ENCODE results near the gene SLC38A7. TPM values are rescaled to one million over a fixed set of nuclear protein-coding genes. Genes with fewer than 3 reads are reported as not detected.

SLC38A7 gene
- total RNA-seq, 1 donor from 2014 or later: 40.2 TPM

DNA sequence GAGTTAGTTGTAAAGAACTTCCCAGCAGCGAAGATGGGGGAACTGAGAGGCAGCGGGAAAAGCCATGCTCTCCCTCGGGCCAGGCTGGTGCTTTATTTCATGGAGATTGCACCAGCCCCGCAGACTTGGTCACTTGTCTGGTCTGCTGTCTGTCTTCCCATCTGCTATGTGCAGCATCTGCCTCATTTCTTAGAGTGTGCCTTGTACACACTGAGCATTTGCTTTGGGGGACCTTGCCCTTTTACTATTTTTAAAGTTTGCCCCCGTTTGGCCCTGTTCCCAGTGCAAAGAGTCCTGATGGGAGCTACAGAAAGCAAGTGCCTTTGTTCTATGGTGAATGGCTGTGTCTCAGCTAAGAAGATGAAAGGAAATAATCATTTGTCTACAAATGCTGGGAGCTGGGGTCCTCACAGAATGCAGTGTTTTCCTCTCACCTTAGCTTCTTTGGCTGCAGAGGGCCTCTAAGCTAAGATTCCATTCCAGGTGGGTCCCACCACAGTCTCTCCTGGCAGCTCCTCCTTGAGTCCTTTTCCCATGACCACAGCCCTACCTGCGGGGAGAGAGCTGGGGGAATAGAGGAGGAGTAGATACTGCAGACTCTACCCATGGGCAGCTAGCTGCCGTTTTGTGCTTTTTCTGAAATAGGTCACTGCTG is 29.9 kb downstream of the SLC38A7 start:
- Histone ChIP-seq H2AFZ (ENCODE audit: low read depth, low read length) (no peak overlapping the region), H3K36me3 (ENCODE audit: insufficient read depth, low read length) (no peaks in the 10 kb centered on the region), H3K9me3 (ENCODE audit: insufficient read depth, low read depth, low read length) (no peaks in the 10 kb centered on the region), H3K79me2 (ENCODE audit: insufficient read depth, low read length) (no peaks in the 10 kb centered on the region), H3K4me2 (ENCODE audit: low read length) (no peak overlapping the region), H3K4me3 (ENCODE audit: insufficient read depth, low read depth, low read length) (no peak overlapping the region), H3K9ac (ENCODE audit: low read length) (no peak overlapping the region), H3K4me1 (ENCODE audit: insufficient read depth, low read length) (peaks cover 3% of the 10 kb centered on the region), H4K20me1 (ENCODE audit: insufficient read depth, low read length) (no peaks in the 10 kb centered on the region), H3K27me3 (ENCODE audit: insufficient read depth, low read length) (no peaks in the 10 kb centered on the region), H3K27ac (ENCODE audit: low read depth, low read length) (no peak overlapping the region)
- TF ChIP-seq, protein P1, sequence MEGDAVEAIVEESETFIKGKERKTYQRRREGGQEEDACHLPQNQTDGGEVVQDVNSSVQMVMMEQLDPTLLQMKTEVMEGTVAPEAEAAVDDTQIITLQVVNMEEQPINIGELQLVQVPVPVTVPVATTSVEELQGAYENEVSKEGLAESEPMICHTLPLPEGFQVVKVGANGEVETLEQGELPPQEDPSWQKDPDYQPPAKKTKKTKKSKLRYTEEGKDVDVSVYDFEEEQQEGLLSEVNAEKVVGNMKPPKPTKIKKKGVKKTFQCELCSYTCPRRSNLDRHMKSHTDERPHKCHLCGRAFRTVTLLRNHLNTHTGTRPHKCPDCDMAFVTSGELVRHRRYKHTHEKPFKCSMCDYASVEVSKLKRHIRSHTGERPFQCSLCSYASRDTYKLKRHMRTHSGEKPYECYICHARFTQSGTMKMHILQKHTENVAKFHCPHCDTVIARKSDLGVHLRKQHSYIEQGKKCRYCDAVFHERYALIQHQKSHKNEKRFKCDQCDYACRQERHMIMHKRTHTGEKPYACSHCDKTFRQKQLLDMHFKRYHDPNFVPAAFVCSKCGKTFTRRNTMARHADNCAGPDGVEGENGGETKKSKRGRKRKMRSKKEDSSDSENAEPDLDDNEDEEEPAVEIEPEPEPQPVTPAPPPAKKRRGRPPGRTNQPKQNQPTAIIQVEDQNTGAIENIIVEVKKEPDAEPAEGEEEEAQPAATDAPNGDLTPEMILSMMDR (IDR thresholded peaks at IDR 0.05; ENCODE audit: insufficient read depth, low read depth, low read length): no peak
- no peak for TF ChIP-seq EZH2 (IDR thresholded peaks at IDR 0.05; ENCODE audit: insufficient read depth, low read length)
- Mint-ChIP-seq H3K27me3 (ENCODE audit: low read depth, unreplicated experiment) (peaks cover 10% of the 10 kb centered on the region), H3K27ac (ENCODE audit: unreplicated experiment) (peak overlapping the region; percentile 58), H3K4me3 (ENCODE audit: unreplicated experiment) (no peak overlapping the region), H3K36me3 (ENCODE audit: low read depth, unreplicated experiment) (no peaks in the 10 kb centered on the region), H3K4me1 (ENCODE audit: low read depth, unreplicated experiment) (no peaks in the 10 kb centered on the region), H3K9me3 (ENCODE audit: unreplicated experiment) (no peaks in the 10 kb centered on the region)
- no peak for DNase-seq (ENCODE audit: low read depth)
- no peak for FAIRE-seq

DNA sequence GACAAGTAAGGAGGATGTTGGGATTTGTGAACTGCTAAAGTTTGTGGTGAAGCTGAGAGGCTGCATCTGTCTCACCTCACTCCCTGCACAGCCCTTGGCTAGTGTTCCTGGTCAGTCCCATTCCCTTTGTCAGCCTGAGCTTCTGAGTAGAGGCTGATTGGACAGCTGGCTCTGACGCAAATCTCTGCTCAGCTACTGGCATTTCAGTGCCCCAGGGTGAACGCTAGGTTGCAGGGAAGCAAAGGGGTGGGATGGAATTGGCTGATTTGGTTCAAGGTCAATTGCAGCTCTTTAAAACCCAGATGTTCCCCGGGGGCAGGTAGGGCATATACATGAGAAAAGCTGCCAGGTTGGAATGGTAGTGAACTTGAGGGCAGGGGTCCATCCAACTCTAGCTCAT is 31.8 kb downstream of the SLC38A7 start:
- no peak for DNase-seq (ENCODE audit: low read depth)
- Histone ChIP-seq H3K36me3 (ENCODE audit: insufficient read depth, low read length) (no peaks in the 10 kb centered on the region), H3K9ac (ENCODE audit: low read length) (no peak overlapping the region), H3K4me2 (ENCODE audit: low read length) (no peak overlapping the region), H2AFZ (ENCODE audit: low read depth, low read length) (peak overlapping the region; percentile 29), H3K4me1 (ENCODE audit: insufficient read depth, low read length) (peaks cover 3% of the 10 kb centered on the region), H3K27me3 (ENCODE audit: insufficient read depth, low read length) (no peaks in the 10 kb centered on the region), H3K9me3 (ENCODE audit: insufficient read depth, low read depth, low read length) (no peaks in the 10 kb centered on the region), H3K79me2 (ENCODE audit: insufficient read depth, low read length) (no peaks in the 10 kb centered on the region), H3K27ac (ENCODE audit: low read depth, low read length) (no peak overlapping the region), H4K20me1 (ENCODE audit: insufficient read depth, low read length) (no peaks in the 10 kb centered on the region), H3K4me3 (ENCODE audit: insufficient read depth, low read depth, low read length) (no peak overlapping the region)
- no peak for TF ChIP-seq EZH2 (IDR thresholded peaks at IDR 0.05; ENCODE audit: insufficient read depth, low read length)
- TF ChIP-seq, protein P1 (IDR thresholded peaks at IDR 0.05; ENCODE audit: insufficient read depth, low read depth, low read length): no peak
- Mint-ChIP-seq H3K27me3 (ENCODE audit: low read depth, unreplicated experiment) (peaks cover 7% of the 10 kb centered on the region), H3K36me3 (ENCODE audit: low read depth, unreplicated experiment) (no peaks in the 10 kb centered on the region), H3K27ac (ENCODE audit: unreplicated experiment) (no peak overlapping the region), H3K4me1 (ENCODE audit: low read depth, unreplicated experiment) (no peaks in the 10 kb centered on the region), H3K4me3 (ENCODE audit: unreplicated experiment) (no peak overlapping the region), H3K9me3 (ENCODE audit: unreplicated experiment) (no peaks in the 10 kb centered on the region)
- no peak for FAIRE-seq

DNA sequence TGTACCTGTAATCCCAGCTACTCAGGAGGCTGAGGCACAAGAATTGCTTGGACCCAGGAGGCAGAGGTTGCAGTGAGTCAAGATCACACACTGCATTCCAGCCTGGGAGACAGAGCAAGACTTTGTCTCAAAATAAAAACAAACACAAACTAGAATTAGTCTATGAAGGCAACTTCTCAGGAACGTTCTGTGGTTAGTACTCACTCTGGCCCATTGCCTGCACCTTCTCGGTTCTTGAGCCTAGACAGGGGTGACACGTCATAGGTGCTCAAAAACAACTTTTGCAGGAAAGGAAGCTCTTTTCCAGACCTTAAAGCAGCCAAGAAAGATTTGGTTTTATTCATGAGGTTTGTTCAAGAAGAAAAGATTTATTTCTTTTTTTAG is 32.6 kb downstream of the SLC38A7 start:
- Mint-ChIP-seq H3K27me3 (ENCODE audit: low read depth, unreplicated experiment) (peaks cover 7% of the 10 kb centered on the region), H3K36me3 (ENCODE audit: low read depth, unreplicated experiment) (no peaks in the 10 kb centered on the region), H3K4me1 (ENCODE audit: low read depth, unreplicated experiment) (no peaks in the 10 kb centered on the region), H3K27ac (ENCODE audit: unreplicated experiment) (no peak overlapping the region), H3K4me3 (ENCODE audit: unreplicated experiment) (no peak overlapping the region), H3K9me3 (ENCODE audit: unreplicated experiment) (no peaks in the 10 kb centered on the region)
- FAIRE-seq: no peak
- H4K20me1 ChIP-seq (ENCODE audit: insufficient read depth, low read length): no peaks in the 10 kb centered on the region
- H3K27me3 ChIP-seq (ENCODE audit: insufficient read depth, low read length): no peaks in the 10 kb centered on the region
- no peak overlapping the region for H2AFZ ChIP-seq (ENCODE audit: low read depth, low read length)
- H3K79me2 ChIP-seq (ENCODE audit: insufficient read depth, low read length): no peaks in the 10 kb centered on the region
- no peaks in the 10 kb centered on the region for H3K9me3 ChIP-seq (ENCODE audit: insufficient read depth, low read depth, low read length)
- H3K9ac ChIP-seq (ENCODE audit: low read length): no peak overlapping the region
- H3K4me2 ChIP-seq (ENCODE audit: low read length): no peak overlapping the region
- peak; percentile 56 for DNase-seq (ENCODE audit: low read depth)
- TF ChIP-seq EZH2 (IDR thresholded peaks at IDR 0.05; ENCODE audit: insufficient read depth, low read length): no peak
- TF ChIP-seq, protein P1 (IDR thresholded peaks at IDR 0.05; ENCODE audit: insufficient read depth, low read depth, low read length): no peak
- no peak overlapping the region for H3K4me3 ChIP-seq (ENCODE audit: insufficient read depth, low read depth, low read length)
- peaks cover 3% of the 10 kb centered on the region for H3K4me1 ChIP-seq (ENCODE audit: insufficient read depth, low read length)
- H3K27ac ChIP-seq (ENCODE audit: low read depth, low read length): no peak overlapping the region
- H3K36me3 ChIP-seq (ENCODE audit: insufficient read depth, low read length): no peaks in the 10 kb centered on the region

Data from astrocyte (in vitro differentiated cells and primary cell).